ENCODE measurements around the gene EPHB3.
A peak's percentile ranks its signal among the peaks of the same experiment; 100 is the strongest.

The EPHB3 gene

GRCh38 chr3:184543843-184544512 lies 17.6 kb upstream of the EPHB3 start:
- peak; percentile 71 for DNase-seq (ENCODE audit: low read depth)

- no peak for DNase-seq (ENCODE audit: low read depth)
These were observed 17.1 kb upstream of the EPHB3 start for GRCh38 chr3:184544513-184544861.

- no peak for DNase-seq (ENCODE audit: low read depth)
These were observed 15.8 kb upstream of the EPHB3 start for GRCh38 chr3:184545769-184546168.

- DNase-seq (ENCODE audit: low read depth): no peak
These were observed 15.3 kb upstream of the EPHB3 start for GRCh38 chr3:184546252-184546651.

- DNase-seq (ENCODE audit: low read depth): no peak
These were observed 11.6 kb upstream of the EPHB3 start for GRCh38 chr3:184549796-184550577.

GRCh38 chr3:184551103-184551502 lies 10.5 kb upstream of the EPHB3 start:
- no peak for DNase-seq (ENCODE audit: low read depth)

- DNase-seq (ENCODE audit: low read depth): no peak
These were observed 9.8 kb upstream of the EPHB3 start for GRCh38 chr3:184551614-184552256.

GRCh38 chr3:184552296-184552695 lies 9.3 kb upstream of the EPHB3 start:
- DNase-seq (ENCODE audit: low read depth): no peak

- DNase-seq (ENCODE audit: low read depth): no peak
These were observed 8.7 kb upstream of the EPHB3 start for GRCh38 chr3:184552863-184553262.

GRCh38 chr3:184553385-184553784 lies 8.2 kb upstream of the EPHB3 start:
- no peak for DNase-seq (ENCODE audit: low read depth)

GRCh38 chr3:184554461-184554860 lies 7.1 kb upstream of the EPHB3 start:
- DNase-seq (ENCODE audit: low read depth): no peak

GRCh38 chr3:184556582-184557347 lies 4.8 kb upstream of the EPHB3 start:
- no peak for DNase-seq (ENCODE audit: low read depth)

GRCh38 chr3:184557348-184557950 lies 4.1 kb upstream of the EPHB3 start:
- no peak for DNase-seq (ENCODE audit: low read depth)

GRCh38 chr3:184558726-184559125 lies 2.9 kb upstream of the EPHB3 start:
- no peak for DNase-seq (ENCODE audit: low read depth)

- no peak for DNase-seq (ENCODE audit: low read depth)
These were observed 2.2 kb upstream of the EPHB3 start for GRCh38 chr3:184559336-184559735.

- DNase-seq (ENCODE audit: low read depth): no peak
These were observed 1.1 kb upstream of the EPHB3 start for GRCh38 chr3:184560531-184560930.

GRCh38 chr3:184561913-184562877 lies 610 bp downstream of the EPHB3 start:
- DNase-seq (ENCODE audit: low read depth): no peak

GRCh38 chr3:184562878-184563560 lies 1.4 kb downstream of the EPHB3 start:
- DNase-seq (ENCODE audit: low read depth): no peak

GRCh38 chr3:184563561-184563925 lies 2.0 kb downstream of the EPHB3 start:
- no peak for DNase-seq (ENCODE audit: low read depth)

- no peak for DNase-seq (ENCODE audit: low read depth)
These were observed 2.5 kb downstream of the EPHB3 start for GRCh38 chr3:184563941-184564684.
